Esophagus squamous epithelium (tissue), 4 donors: ENCODE results near the gene ATAD1.

ENCODE experiments used
- CTCF ChIP-seq, 6 experiments: fragments of 450-650 bp in 4 of 6; fragments of 200-600 bp in 2 of 6; sonication (generic) in 2 of 6; IDR thresholded peaks; one replicate each; pipeline ENCODE4 v1.5.1; 2016 to 2019; ENCODE audit warnings: antibody characterized with exemption in 6 of 6, mild to moderate bottlenecking in 4 of 6, moderate library complexity in 4 of 6
- POLR2A ChIP-seq, 4 donors: fragments of 450-650 bp; IDR thresholded peaks; one replicate each; pipeline ENCODE4 v1.6.1; 2017; ENCODE audit warnings: antibody characterized with exemption in 4 of 4, mild to moderate bottlenecking in 4 of 4, moderate library complexity in 3 of 4

- no peak for TF ChIP-seq CTCF (IDR thresholded peaks at IDR 0.05)
- TF ChIP-seq POLR2A (IDR thresholded peaks at IDR 0.05), result no peak
Observed at GRCh38 chr10:87845624-87845998, 27.6 kb upstream of the ATAD1 start.
